Right lobe of liver (tissue), 4 donors: ENCODE results near the gene COLEC11.

Experiments
- POLR2A ChIP-seq: fragments of 450-650 bp; IDR thresholded peaks from one replicate; pipeline ENCODE4 v1.6.1; 2017; ENCODE audit warnings: antibody characterized with exemption, mild to moderate bottlenecking
- TF ChIP-seq, protein P1 (sequence below), 4 donors: fragments of 200-600 bp in 3 of 4; fragments of 450-650 bp in 1 of 4; IDR thresholded peaks; one replicate each; pipeline versions ENCODE4 v1.5.1 to v1.8.0; 2016 to 2022; ENCODE audit warnings: antibody characterized with exemption in 4 of 4, mild to moderate bottlenecking in 2 of 4
- donor health status: DM: no; HTN: no; CAD: no.
- donor health status: DM: no; HTN: no; CAD: no.
- donor health status: DM: no; HTN: yes; CAD: no.

DNA sequence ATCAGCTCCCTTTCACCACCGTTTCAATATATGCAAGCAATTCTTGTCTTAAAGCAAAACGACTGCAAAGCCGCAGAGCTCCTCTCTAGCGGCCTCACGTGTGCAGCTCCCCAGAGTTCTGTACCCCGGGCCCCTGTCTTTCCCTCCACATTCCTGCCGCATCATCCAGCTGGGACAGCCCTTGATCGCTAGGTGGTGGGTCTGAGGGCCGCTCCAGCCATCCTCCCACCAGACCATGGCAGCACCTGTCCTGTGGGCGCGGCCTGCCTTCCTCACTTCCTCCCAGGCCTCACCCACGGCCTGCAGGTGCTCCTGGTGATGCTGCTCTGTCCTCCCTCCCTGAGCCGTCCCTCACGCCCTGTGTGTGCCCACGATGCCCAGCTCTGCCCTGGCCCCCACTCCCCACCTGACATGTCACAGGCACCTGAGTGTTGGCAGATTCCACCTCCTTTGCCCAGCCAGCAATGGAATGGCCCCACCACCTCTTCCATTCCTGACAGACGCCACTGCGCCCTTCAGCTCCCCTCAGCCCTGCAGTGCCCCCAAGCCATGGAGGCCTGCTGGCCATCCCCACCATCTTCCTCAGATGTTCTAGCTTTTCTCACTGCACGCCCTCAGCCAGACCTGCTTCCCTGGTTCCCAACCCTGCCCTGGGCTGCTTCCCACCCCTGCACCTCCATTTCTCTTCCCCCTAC is 47.8 kb downstream of the COLEC11 start:
- TF ChIP-seq, protein P1, sequence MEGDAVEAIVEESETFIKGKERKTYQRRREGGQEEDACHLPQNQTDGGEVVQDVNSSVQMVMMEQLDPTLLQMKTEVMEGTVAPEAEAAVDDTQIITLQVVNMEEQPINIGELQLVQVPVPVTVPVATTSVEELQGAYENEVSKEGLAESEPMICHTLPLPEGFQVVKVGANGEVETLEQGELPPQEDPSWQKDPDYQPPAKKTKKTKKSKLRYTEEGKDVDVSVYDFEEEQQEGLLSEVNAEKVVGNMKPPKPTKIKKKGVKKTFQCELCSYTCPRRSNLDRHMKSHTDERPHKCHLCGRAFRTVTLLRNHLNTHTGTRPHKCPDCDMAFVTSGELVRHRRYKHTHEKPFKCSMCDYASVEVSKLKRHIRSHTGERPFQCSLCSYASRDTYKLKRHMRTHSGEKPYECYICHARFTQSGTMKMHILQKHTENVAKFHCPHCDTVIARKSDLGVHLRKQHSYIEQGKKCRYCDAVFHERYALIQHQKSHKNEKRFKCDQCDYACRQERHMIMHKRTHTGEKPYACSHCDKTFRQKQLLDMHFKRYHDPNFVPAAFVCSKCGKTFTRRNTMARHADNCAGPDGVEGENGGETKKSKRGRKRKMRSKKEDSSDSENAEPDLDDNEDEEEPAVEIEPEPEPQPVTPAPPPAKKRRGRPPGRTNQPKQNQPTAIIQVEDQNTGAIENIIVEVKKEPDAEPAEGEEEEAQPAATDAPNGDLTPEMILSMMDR (IDR thresholded peaks at IDR 0.05) = no peak
- TF ChIP-seq POLR2A = no peak
